Heart right ventricle (tissue), 16 donors: ENCODE measurements around the gene PCNT. TPM values are rescaled to one million over a fixed set of nuclear protein-coding genes. Genes with fewer than 3 reads are reported as not detected.

Experiments
- ATAC-seq, 8 donors: fragments of 200-7000 bp; cut with Tn5 transposase; one replicate each; pipeline ENCODE4 v1.9.1; 2020; ENCODE audit warnings: mild to moderate bottlenecking in 8 of 8, moderate library complexity in 8 of 8, moderate number of reproducible peaks in 1 of 8
- DNase-seq, 2 donors: peaks; one replicate each; pipeline ENCODE4 v3.0.0-alpha.2; 2020
- H3K27ac ChIP-seq, 10 donors: fragments of 200-600 bp; sonication (generic) in 2 of 10; one replicate each; pipeline versions ENCODE4 v1.5.0 to v1.8.0; 2020 to 2022; ENCODE audit warnings: mild to moderate bottlenecking in 3 of 10
- H3K27me3 ChIP-seq, 7 donors: fragments of 200-600 bp; one replicate each; pipeline ENCODE4 v1.8.0; 2021 to 2022; ENCODE audit warnings: mild to moderate bottlenecking in 2 of 7
- H3K36me3 ChIP-seq, 9 donors: fragments of 200-600 bp; sonication (generic) in 1 of 9; one replicate each; pipeline versions ENCODE4 v1.5.0 to v1.8.0; 2020 to 2022; ENCODE audit warnings: mild to moderate bottlenecking in 2 of 9
- H3K4me1 ChIP-seq, 9 donors: fragments of 200-600 bp; sonication (generic) in 1 of 9; one replicate each; pipeline versions ENCODE4 v1.5.0 to v1.8.0; 2020 to 2022; ENCODE audit warnings: mild to moderate bottlenecking in 4 of 9
- H3K4me3 ChIP-seq, 10 donors: fragments of 200-600 bp; sonication (generic) in 2 of 10; one replicate each; pipeline versions ENCODE4 v1.5.0 to v1.8.0; 2020 to 2022; ENCODE audit warnings: mild to moderate bottlenecking in 7 of 10, moderate library complexity in 2 of 10
- H3K9me3 ChIP-seq, 11 donors: fragments of 200-600 bp in 10 of 11; sonication (generic) in 2 of 11; one replicate each; pipeline versions ENCODE4 v1.5.0 to v1.8.0; 2013 to 2022; ENCODE audit warnings: mild to moderate bottlenecking in 2 of 11, control low read depth in 1 of 11, moderate library complexity in 1 of 11
- WGBS, 2 donors: extraction: QIAGEN DNeasy Blood & Tissue Kit; methylation state at CpG; one replicate each; pipeline ENCODE4 v1.1.7; 2013; ENCODE audit warnings: inconsistent platforms in 1 of 2; 5-methylcytosine and 5-hydroxymethylcytosine counted together
- intact Hi-C, 10 donors: fragments of 100-400 bp; cut with DNase I; formaldehyde crosslinking; loops; one replicate each; pipeline versions ENCODE4 v1.11.1 to v1.14.2; 2022
- polyA plus RNA-seq, 2 donors: library from polyadenylated mRNA; stranded (reverse); fragments of 200-250 nt; gene quantifications; one replicate each; pipeline ENCODE4 v1.2.3, GENCODE V29; 2013
- total RNA-seq, 10 donors: library from RNA; stranded (reverse); fragmentation: NEBNext Ultra II Directional in 3 of 10; extraction: Animal tissue kit (Norgen Biotek cat#: 25700) in 3 of 10; gene quantifications; one replicate each; pipeline versions ENCODE4 v1.2.1 to v1.2.4, GENCODE V29; 2021 to 2023
- TF ChIP-seq, protein P1 (sequence below), 9 donors: fragments of 200-600 bp; sonication (generic) in 2 of 9; IDR thresholded peaks; one replicate each; pipeline versions ENCODE4 v1.5.0 to v1.8.0; 2021 to 2022; ENCODE audit warnings: antibody characterized with exemption in 9 of 9, mild to moderate bottlenecking in 5 of 9, moderate library complexity in 1 of 9
- donor health status: Arrhythmogenic right ventricular cardiomyopathy.
- donor health status: ischemic (EF 13 %, LVEDD 7.1; RV severe dilation, severe dysfunction).
- donor health status: healthy with polysubstance abuse.
- donor health status: DM: no; HTN: yes; CAD: no.
- donor health status: DM: no; HTN: no; CAD: no.
- donor health status: ischemic (EF 25% LVEDD 6.9; RV normal size, moderate dysfunction).
- donor health status: ischemic (EF 25% LVEDD 5.7; RV mildly dilated, moderate dysfunction).
- donor health status: healthy.
- donor health status: DM: yes; HTN: yes; CAD: no.
- donor health status: Ischemic cardiomyopathy.
- donor health status: ischemic (EF 35%, LVEDD 5.7; RV mildly dilated, moderate dysfunction).
- donor health status: nonischemic (EF 11% LVEDD 7.7; RV severe dilation, severe dysfunction).
- donor health status: DM: yes; HTN: yes; CAD: no.
- donor health status: PGD.
- donor health status: ischemic (EF 29% LVEDD 5.4; RV normal size, mild dysfunction).
- donor health status: nonischemic (EF 23%, LVEDD 6.1; RV moderate dilation, normal function).

The PCNT gene
- total and polyA plus RNA-seq, 12 donors: 17.5 to 58.6 (median 26.9) TPM

DNA sequence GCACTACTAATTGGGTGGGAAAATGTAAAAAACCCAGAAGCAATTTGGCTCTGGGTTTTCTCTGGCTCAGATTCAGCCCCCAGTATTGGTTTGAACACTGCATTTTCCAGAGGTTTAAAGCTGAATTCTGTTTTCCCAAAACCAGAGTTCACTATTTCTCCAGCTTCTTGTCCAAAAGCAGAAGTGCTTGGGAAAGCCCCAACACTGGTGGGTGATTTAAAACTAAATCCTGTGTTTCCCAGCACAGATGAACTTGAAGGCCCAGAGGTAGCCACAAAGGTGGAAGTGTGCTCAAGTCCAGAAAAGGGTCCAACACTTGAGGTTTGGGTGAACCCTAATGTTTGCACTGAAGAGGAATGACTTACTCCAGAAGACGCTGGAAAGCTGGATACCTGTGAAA, 39.2 kb upstream of the PCNT start:
- Histone ChIP-seq H3K27me3 (no peaks in the 10 kb centered on the region), H3K4me3 (peak overlapping the region in 7 of 10 donors; percentile 59 to 93 (median 82)), H3K27ac (peak overlapping the region in 4 of 10 donors; percentile 89 to 96 (median 94)), H3K9me3 (no peaks in the 10 kb centered on the region), H3K4me1 (peaks cover 22 to 73% (median 53%) of the 10 kb centered on the region in 9 donors), H3K36me3 (peaks cover 0 to 67% (median 15%) of the 10 kb centered on the region in 9 donors)
- no peak for DNase-seq
- 92 to 93% methylated on average over 1 of the region's 1 CpG for WGBS, 2 donors
- intact Hi-C loops: loop anchor here in 3 of 10 donors (5.0 to 10.0 kb wide), 3 partner anchors 38 to 100 kb away; partner anchors contain the start of genes C21orf58 (in 2 of the 3), PCNT (in 2 of the 3), LSS (in 1 of the 3) and SPATC1L (in 1 of the 3)
- TF ChIP-seq, protein P1, sequence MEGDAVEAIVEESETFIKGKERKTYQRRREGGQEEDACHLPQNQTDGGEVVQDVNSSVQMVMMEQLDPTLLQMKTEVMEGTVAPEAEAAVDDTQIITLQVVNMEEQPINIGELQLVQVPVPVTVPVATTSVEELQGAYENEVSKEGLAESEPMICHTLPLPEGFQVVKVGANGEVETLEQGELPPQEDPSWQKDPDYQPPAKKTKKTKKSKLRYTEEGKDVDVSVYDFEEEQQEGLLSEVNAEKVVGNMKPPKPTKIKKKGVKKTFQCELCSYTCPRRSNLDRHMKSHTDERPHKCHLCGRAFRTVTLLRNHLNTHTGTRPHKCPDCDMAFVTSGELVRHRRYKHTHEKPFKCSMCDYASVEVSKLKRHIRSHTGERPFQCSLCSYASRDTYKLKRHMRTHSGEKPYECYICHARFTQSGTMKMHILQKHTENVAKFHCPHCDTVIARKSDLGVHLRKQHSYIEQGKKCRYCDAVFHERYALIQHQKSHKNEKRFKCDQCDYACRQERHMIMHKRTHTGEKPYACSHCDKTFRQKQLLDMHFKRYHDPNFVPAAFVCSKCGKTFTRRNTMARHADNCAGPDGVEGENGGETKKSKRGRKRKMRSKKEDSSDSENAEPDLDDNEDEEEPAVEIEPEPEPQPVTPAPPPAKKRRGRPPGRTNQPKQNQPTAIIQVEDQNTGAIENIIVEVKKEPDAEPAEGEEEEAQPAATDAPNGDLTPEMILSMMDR (IDR thresholded peaks at IDR 0.05): no peak
- no peak for ATAC-seq

DNA sequence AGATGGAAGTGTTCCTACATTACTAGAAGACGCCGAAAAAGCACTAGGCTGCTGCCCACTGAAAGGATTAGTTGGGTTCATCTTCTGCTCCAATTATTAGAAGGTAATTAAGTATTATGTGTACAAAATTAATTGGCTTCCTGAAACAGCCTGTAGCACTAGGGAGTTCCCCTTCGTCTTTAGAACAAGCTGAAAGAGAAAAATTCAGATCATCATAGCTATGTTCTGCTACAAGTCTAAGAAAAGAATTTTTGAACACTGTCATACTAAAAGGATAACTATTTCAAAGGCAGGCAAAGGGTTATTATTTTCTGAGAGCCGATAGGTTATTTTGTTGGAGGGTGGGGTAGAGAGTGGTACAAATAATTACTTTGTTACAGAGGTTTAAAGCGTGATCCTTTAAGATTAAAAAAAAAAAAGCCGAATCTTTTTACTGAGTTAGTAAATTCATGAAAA, 38.7 kb upstream of the PCNT start, which contains the start of gene MCM3AP:
MCM3AP (minus strand) TSS at position 406 of the 456 bp plus-strand sequence; CDS start at position 81, 325 bp downstream.
- peak within 1 kb of the TSS; percentile 89 to 98 (median 94) for H3K27ac ChIP-seq
- DNase-seq: no peak
- TF ChIP-seq, protein P1 (IDR thresholded peaks at IDR 0.05): no peak
- H3K4me3 ChIP-seq: peak within 1 kb of the TSS; percentile 59 to 93 (median 82)
- H3K9me3 ChIP-seq: no peaks in the 10 kb centered on the region
- intact Hi-C loops: loop anchor here in 2 of 10 donors (5.0 to 10.0 kb wide), 3 partner anchors 37 to 100 kb away; partner anchors contain the start of genes C21orf58 (in 1 of the 2), LSS (in 1 of the 2), PCNT (in 1 of the 2) and SPATC1L (in 1 of the 2)
- H3K36me3 ChIP-seq: peaks cover 0 to 62% (median 10%) of the 10 kb centered on the region in 9 donors
- 30 to 33% methylated on average over 6 of the region's 6 CpGs for WGBS, 2 donors
- ATAC-seq: no peak
- peaks cover 22 to 73% (median 53%) of the 10 kb centered on the region in 9 donors for H3K4me1 ChIP-seq
- no peaks in the 10 kb centered on the region for H3K27me3 ChIP-seq

DNA sequence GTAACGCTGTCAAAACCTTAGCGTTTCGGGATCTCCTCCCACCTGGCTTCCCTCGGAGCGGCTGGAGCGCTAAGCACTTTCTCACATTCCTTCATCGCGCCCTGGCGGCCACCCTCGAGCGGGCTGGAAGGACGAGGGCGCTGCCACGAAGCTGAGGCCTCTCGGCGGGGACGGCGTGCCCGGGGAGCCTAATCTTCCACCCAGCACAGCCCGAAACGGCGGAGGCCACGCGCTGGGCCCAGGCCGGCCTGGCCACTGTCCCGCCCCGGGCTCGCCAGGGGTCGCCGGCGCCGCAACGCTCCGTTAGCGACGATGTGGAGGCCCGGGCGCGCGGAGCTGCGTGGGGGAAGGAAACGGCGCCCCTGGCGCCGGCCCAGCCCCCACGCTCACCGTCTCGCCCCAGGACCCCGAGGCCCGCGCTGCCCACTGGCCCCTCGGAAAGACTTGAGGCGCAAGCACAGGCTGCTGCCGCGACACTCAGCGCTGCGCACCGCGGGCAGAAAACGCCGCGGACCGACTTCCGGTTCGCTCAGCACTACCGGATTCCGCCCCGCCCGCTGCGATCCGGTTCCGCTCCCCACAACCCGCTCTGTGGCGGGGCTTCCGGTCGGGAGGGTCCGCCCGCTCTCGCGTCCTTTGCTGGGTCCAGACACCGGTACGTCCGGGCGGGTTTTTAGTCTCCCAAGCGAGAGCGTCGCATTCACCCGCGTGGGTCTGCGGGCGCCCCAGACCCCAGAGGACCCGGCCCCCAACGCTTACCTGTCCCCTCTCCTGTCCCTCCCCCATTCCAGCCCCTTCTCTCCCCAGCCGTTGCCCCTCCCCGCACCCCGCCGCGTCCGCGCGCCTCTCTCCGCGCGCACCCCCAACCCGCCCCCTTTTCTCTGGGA, 38.0 kb upstream of the PCNT start, which contains the start of gene YBEY:
YBEY (plus strand) TSS at position 582 of the 887 bp plus-strand sequence. CDS start 572 bp downstream, outside the sequence.
- 0 to 1% methylated on average over 72 to 102 of the region's 105 CpGs for WGBS, 2 donors
- peaks cover 0 to 54% (median 9%) of the 10 kb centered on the region in 9 donors for H3K36me3 ChIP-seq
- intact Hi-C loops: loop anchor here in 4 of 10 donors (1.0 to 10.0 kb wide), 6 partner anchors 36 to 101 kb away; partner anchors contain the start of genes PCNT (in 3 of the 4), C21orf58 (in 2 of the 4), LSS (in 1 of the 4) and SPATC1L (in 1 of the 4)

More for the DNA sequence above, 38.0 kb upstream of the PCNT start, which contains the start of gene YBEY:
- TF ChIP-seq, protein P1 (IDR thresholded peaks at IDR 0.05): peak in 8 of 9 donors; percentile 7 to 62 (median 38)
- peak; percentile 91 for DNase-seq
- Histone ChIP-seq H3K9me3 (no peaks in the 10 kb centered on the region), H3K27ac (peak within 1 kb of the TSS; percentile 89 to 98 (median 94)), H3K4me1 (peaks cover 22 to 68% (median 52%) of the 10 kb centered on the region in 9 donors), H3K4me3 (peak within 1 kb of the TSS; percentile 59 to 93 (median 82)), H3K27me3 (no peaks in the 10 kb centered on the region)
- ATAC-seq: peak; percentile 97 to 98 (median 98)
